HG03342 (cell line): ENCODE results near the gene GLRA1.

Experiments used
- ATAC-seq: cut with Tn5 transposase; IDR thresholded peaks from one replicate; pipeline ENCODE4 v1.9.1; 2021; ENCODE audit warnings: mild to moderate bottlenecking, moderate library complexity; ENCODE audit not compliant: unreplicated experiment

The GLRA1 gene

DNA sequence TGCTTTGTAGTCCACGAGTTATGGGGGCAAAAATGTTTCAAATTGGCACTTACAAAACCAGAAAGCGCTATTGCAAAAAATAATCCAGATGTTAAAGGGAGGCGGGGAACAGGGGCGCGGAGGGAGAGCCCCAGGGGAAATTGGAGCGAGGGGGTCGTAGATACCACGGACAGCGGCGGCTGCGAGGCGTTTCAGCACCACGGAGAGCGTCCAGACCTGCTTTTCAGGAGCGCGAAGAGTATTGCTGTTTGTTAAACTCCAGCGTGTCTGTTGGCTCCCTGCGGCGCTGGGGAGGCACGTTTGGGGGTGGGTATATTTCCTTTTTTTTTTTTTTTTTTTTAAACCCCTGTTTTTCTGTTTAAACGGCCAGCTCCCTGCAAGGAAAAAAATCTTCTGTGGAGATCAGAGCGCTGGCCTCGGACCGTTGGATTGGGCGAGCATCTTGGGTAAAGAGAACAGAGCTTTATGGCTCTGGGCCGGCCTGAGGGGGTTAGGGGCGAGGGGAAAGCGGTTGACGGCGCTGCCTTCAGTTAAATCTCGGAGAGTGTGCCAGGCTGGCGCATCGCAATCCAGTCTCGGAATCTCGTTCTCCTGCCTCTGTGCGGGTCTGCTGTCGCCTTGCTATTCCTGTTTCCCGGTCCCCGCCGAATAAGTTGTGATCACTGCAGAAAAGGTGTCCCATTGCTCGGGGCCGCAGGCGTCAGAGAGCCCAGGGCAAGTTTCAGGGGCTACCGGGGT is at the start of gene GLRA1:
Gene GLRA1, minus strand, starts transcription at position 288 of the 738 bp plus-strand sequence. CDS start 302 bp downstream, outside the sequence.
- ATAC-seq = no peak

DNA sequence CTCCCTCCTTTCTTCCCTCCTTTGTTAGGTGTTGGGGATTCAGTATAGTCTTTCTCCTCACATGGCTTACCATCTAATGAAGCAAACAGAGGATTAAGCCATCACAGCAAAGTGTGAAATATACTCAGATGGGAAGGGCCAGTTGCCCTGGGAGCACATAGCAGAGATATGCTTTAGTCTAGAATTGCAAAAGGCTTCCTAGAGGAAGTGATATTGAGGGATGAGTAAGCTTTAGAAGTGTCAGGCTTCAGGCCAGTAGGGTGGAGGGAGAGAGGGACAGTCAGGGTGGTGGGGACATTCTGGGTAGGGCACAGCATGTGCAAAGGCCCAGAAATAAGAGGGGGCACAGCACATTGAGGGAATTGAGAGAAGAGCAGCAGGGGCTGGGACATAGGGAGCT is 46.2 kb upstream of the GLRA1 start:
- ATAC-seq = no peak

DNA sequence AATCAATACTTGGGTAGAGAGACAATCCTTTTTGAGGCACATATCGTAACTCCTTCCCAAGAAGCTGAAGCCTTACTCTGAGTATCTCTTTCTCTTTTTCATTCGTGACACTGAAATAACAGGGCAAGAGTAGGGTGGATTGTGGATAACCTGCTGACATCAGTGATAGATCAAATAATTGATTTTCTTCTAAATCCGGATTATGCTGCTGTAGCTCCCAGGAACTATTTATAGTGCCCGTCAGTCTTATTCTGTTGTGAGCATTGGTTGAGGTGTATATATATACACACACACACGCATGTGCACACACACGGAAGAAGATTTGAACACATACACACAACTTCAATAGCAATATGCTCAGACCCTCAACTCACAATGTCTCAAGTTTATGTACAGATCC is 43.2 kb upstream of the GLRA1 start:
- no peak for ATAC-seq

DNA sequence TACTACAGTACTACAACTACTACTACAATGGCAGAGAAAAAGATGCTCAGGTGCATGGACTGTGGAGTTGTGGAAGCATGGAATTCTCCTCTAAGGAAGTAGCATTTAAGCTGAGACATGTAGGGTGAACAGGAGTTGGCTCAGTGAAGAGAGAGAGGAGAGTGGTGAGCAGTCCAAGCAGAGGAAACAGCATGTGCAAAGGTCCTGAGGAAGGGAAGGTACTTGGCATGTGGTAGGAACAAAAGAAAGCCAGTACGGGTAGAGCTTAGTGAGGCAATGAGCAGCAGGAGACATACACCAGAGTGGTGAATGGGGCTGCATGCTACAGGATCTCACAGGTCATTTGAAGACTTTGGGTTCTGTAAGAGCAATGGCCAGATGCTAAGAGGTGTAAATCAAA is 41.4 kb upstream of the GLRA1 start:
- no peak for ATAC-seq

DNA sequence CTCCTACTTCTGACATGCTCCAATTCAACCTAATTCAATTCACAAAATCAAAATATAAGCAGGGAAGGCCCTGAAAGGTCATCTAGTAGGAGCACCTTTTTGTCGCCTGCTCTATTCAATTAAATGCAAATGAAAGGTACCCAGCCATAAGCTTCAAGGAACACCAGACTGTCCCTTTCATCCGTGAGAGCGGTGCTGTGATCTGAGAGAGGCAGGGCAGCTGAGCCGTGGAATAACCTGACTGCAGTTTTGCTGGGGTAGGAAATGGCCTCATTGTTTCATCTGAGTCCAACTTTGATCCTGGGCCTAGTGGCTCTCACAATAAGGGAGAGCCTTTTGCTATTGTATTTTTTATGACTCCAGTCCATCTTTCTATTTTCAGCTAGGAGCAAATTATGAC is 39.8 kb upstream of the GLRA1 start:
- no peak for ATAC-seq

DNA sequence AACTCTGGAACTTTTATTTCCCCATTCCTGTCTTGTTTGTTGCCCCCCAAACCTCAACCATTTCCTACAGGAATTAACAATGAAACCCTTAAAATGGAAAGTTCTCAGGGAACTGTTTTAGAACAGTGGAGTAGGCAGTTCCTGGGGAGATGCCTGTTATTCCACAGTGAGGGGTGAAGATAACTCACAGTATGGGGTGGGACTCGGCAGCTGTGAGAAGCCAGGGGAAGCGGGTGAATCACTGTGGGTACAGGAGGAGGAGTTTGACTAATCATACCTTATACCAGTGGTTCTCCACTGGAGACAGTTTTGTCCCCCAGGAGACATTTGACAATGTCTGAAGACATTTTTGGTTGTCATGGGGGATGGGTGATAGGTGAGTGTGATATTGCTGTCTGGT is 36.9 kb upstream of the GLRA1 start:
- ATAC-seq = no peak

DNA sequence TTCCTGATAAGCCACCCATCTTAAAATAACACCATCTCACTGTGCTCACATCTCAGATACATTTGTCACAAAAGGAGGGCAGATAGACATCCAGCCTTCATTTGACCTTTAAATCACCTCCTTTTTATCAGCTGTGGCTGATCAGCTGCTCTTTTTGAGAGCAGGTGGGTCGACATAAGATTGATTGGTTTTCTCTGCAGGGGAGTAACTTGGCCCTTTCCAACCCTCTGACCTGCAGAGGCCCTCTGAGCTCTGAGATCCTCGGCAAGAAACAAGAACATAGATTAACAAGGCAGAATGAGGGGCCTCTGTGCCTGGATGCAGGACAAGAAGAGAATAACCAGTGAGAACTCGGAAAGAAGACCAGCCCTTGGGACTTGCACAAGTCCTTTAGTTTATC is 33.5 kb upstream of the GLRA1 start:
- no peak for ATAC-seq

DNA sequence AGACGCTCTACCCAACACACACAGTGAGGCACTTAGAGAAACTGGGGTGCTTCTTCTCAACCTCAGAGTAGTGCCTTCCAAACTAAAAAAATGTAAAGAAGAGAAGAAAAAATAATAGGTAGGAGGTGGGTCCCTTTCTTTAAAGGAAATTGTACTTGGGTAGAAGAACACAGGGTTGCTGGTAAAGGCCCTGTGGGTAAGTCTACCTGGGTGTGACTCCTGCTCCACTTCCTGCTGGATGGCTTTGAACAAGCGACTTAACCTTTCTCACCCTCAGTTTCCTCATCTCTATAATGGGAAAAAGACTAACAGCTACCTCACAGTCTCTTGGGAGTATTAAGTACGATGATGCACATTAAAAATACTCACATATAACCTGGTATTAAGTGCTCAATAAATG is 32.1 kb upstream of the GLRA1 start:
- ATAC-seq = no peak

DNA sequence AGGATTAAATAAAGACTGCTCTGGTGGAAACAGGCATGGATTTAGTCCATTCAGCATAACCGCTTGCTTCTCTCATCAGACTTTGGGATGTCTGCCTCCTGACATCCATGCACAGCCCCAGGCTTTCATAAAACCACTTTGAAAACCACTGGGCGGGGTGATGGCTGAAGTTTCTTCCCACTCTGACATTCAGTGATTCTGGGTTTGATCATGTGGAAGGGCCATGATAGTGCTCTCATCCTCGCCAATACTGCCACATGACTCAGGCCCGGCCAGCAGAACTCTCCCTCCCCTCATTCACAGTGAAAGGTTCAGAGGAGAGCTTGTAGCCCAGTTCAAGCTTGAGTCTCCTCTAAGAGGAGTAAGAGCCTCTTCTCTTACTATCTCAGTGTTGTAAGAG is 29.6 kb upstream of the GLRA1 start:
- no peak for ATAC-seq

DNA sequence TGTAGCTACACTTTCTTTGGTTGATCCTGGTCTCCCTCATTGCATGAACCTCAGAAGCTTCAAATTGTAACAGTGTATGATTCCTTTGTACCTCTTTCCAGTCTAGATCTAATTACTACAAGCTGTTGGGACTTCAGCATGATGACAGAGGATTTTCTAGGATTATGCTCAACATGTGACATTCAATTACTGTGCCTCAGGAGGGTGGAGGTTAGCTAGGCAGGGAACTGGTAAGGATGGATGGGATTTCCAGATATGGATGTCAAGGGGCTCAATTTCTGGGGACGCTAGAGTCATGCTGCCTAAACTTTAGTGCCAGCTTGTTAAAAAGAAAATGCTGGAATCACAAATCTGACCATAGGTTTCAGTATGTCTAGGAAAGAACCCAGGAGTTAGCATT is 29.2 kb upstream of the GLRA1 start:
- ATAC-seq = no peak

DNA sequence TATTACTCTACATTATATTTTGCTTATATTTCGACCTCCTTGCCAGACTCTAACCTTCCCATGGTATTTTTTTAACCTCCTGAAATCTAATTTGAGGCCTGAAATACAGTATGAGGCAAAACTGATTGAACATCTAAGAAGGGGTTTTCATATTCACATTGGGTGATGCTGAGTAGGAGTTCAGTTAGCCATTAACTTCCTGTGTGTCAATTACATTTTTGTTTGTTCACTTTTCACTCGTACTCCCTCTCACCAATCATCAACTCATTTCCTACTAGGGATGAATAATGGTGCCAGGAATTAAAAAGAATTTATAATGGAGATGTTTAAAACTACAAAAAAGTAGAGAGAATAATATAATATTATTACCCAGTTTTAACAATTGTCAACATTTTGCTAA is 27.6 kb upstream of the GLRA1 start:
- no peak for ATAC-seq

DNA sequence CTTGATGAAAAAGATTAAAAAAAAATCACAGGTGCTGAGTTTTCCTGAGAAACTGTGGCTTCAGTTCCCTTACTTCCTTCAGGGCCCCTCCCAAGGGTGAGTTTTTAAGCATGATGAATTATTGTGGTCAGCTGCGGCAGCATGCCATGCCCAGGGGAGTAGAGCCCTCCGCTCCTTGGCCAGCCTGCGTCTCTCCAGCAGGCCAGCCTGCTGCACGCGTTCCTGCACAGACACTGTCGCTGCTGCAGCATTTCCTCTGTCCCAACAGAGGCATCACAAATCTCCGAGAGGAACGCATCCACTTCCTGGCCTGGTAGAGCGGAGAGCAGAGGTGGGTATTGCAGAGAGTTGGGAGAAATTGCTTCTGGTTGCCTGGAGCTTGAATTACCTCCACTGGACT is 26.1 kb upstream of the GLRA1 start:
- ATAC-seq = no peak

DNA sequence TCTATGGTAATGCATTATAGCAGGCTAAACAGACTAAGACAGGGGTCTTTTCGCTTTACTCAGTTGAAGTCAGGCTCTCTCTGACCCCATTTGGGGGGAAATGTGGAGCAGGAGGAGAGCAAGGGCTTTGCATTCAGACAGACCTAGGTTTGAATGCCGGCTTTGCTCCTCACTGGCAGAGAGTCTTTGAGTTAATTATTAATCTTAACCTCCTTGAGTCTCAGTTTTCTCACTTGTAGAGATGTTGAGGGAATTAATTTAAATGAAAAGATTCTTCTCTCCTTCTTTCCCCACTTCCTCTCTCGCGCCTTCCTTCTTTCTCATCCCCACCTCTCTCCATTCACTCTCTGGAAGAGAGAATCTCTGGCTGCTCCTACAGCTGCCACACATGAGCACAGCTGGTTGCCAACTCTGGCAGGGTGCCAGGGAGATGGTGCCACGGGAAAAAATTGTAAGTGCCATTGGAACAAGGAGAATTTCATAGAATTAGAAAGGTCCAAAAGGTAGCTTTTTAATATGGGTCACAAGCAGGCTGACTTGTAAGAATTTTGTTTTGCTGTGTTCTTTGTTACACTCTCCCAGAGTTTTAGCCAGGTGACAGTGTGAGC is 25.2 kb upstream of the GLRA1 start:
- no peak for ATAC-seq

DNA sequence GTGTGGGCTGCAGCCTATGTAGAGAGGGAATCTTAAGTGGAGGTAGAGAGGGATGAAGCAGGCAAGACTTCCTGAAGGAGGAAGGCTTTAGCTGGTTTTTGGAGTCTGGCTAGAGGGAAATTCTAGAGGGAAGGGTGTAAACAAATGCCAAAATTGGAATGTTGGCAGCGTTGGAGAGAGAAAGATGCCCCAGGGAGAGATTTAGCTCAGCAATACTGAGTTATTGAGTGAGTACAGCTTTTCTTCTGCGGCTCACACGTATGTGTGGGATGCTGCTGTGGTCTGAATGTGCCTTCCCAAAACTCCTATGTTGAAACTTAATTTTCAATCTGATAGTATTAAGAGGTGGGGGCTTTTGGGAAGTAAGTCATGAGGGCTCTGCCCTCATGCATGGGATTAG is 24.5 kb upstream of the GLRA1 start:
- ATAC-seq = no peak

DNA sequence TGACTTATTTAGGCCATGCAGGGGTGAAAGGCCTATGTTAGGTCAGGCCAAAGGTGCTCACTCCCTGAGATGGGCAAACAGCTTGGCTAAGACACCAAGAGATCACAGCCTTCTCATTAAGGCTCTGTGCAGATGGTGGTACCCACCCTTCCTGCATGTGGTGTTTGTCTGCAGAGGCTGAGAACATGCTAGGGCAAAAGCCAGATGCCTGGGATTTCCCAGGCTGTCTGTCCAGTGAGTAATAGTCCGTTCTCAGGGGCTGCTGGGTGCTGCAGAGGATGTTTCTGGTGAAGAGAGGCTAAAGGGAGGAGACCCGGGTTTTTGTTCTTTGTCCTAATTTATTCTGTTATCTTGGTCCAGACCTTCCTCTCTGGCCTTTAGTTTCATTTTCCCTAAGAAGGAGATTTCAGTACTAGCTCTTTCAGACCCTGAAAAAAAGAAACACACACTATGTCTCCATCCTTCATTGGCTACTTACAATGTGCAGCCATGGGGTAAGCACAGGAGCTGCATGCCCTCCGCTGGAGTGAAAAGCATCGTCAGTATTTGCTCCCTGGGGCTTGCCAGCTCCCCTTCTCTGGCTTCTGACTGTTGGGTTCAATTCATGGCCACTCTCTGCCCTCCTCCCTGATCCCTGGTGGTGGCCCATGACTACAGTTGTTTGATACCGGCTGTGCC is 23.4 kb upstream of the GLRA1 start:
- ATAC-seq = no peak

DNA sequence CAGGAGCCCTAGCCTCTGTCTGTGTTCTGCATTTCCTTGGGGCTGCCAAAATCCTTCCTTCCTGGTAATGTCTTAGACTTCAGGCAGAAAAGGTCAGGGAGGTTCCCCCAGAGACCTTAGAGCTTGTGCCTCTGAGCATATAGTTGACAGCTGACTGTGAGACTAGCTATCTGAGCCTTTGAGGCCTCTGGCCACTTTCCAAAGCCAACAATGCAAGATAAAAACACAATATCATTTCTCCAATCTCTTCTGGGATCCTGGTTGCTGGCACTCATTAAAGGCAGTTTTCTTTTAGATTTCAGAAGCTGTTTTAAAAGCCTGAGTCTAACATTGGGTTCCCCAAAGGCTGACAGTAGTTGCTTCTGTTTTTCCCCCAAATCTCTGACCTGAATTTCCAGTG is 13.2 kb upstream of the GLRA1 start:
- ATAC-seq = no peak

DNA sequence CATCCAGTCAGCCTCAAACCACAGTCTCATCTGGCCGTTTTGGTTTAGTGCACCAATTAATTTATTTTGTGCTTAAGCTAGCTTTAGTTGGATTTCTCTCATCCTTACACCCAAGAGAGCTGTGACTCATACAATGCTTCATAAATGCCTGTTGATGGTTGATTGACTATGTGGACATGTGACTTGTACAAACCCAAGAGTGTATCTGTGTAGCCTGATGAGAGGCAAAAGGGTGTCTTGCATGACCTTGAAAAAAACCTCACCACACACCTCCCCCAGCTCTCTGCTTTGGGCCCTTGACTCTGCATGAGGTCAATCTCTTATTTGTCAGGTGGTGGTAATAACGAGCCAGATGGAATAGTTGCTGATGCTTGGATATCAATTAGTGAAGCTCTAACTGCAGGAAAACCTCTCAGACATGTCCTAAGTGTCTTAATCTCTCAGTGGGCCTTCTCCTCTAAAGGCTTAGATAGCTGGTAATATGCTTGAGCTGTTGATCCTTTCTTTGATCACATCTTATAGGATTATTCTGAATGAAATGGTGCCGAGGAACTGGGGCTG is 10.6 kb upstream of the GLRA1 start:
- no peak for ATAC-seq

DNA sequence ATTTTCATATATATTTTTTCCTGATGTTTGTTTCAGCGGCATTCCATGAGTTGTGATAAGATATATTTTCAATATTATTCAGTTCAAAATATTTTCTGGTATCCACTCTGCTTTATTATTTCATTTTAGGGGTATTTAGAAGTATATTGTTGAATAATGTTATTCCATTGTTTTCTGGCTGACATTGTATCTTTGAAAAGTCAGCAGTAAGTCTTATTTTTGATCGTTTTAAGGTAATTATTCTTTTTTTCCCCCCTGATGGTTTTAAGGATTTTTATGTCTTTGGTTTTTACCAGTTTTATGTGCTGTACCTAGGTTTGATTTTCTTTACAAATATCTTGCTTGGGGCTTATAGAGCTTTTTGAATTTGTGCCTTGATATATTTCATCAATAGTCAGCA is 6.6 kb upstream of the GLRA1 start:
- ATAC-seq = no peak

DNA sequence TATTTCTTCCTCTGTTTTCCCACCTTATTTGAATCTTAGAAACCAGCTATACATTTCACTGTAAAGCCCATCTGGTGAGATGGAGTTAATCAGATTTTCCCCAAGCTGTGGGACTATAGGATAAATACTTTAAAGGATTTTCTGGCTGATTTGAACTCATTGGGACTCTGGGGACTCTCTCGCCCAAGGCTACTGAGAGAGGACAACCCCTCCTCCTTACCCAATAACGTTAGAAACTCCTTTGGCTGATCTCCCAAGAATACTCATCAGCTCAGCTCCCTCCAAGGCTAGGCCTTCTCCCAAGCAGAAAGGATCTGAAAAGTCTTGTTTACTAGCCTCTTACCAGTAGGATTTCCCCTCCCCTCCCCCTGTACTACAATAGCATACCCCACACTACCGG is 1.5 kb upstream of the GLRA1 start:
- no peak for ATAC-seq

DNA sequence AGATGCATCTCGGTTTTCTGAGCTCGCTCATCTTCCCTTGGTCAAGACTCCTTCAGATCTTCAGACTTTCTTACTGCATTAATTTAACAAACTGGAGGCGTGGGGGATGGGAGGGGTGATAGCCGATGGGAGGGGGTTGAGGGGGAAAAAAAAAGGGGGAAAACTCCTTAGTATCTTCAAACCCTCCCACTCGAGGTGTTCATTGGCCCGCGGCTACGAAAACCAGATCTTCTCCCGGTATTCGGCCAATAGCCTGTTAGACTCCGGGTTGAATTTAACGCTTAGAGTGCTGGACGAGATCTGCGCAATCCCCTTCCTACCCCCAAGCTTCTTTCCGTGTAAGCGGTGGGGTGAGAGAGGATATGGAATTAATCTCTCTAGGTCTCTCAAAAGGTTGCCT is 689 bp upstream of the GLRA1 start:
- no peak for ATAC-seq

DNA sequence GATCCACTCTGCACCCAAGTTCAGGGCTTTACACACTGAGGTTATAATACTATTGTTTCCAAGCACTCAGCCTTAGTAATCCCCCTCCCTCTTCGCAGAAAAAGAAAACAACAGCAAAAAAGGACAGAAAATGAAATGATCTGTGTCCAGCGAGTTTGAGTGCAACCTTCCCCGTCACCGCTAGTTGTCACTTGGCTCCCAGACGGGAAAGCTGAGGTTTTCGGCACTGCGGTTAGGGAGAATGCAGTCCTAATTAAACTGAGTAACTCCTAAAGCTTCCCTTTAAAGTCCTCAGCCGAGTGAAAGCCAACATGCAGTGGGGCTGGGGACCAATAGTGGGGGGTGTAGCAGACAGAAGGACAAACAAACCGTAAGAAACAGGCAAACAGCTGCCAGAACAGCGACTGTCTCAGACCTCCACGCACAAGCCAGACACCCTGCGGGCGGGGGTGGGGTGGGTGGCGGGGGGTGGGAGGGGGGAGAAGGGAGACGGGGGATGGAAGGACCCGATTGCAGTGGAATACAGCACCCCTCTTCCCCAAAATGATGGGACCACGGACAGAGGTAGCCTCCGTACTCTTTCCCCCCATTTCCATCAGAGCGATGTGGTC is 680 bp downstream of the GLRA1 start:
- ATAC-seq = no peak

DNA sequence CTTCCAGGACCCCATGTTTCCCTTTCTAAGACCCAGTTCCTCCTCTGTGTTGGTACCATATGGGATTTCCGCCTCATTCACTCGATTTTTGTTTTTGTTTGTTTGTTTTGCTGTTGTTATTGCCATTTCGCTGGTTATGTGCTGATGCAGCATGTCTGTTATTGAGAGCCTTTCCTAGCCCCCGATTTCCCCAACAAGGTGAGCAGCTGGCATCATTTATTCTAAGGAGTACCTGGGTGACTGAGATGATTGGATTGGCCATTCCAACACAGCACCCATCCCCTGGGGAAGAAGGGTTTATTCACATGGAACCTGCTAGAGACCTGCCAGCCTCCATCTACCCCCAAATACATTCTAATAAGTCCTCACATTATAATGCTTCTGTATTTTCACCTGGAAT is 2.7 kb downstream of the GLRA1 start:
- ATAC-seq = no peak
